ENCODE data around the gene IL10RA.
"Not testable (repeated sequence)": the region's sequence is repeated elsewhere in the genome, so short reads cannot be mapped to it uniquely, and the experiment has no call there.

The IL10RA gene

DNA sequence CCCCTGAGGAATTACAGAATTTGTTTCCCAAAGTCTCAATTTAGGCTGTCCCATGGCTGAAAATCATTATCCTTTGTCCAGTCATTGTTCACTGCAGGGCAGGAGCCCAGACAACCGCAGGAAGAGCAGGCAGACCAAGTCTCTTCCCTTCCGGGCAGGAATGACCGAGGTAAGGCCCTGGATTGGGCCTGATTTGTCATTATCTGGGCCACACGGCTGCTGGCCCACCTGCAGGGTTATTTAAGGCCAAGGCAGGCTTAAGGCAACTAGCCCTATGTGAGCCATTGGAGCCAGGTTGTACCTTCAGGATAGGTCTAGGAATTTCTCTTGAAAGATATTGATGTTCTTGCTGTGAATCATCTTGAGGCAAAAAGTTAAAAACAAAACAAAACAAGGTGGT, 9.7 kb upstream of the IL10RA start:
- Histone ChIP-seq H4K20me1 (ENCODE audit: insufficient read depth, low read length) (no peaks in the 10 kb centered on the region), H3K4me1 (ENCODE audit: insufficient read depth, low read length, severe bottlenecking) (no peaks in the 10 kb centered on the region), H3K4me3 (ENCODE audit: low read depth, low read length, poor library complexity, severe bottlenecking) (no peak overlapping the region), H3K9me3 (ENCODE audit: low read length) (no peaks in the 10 kb centered on the region), H3K4me2 (ENCODE audit: low read length) (no peak overlapping the region), H3F3A (ENCODE audit: insufficient read depth, low read length) (no peaks in the 10 kb centered on the region), H3K27ac (ENCODE audit: low read depth, low read length, poor library complexity, severe bottlenecking) (no peak overlapping the region), H3K36me3 (ENCODE audit: insufficient read depth, low read length) (no peaks in the 10 kb centered on the region), H3K79me2 (ENCODE audit: insufficient read depth, low read length) (no peaks in the 10 kb centered on the region), H3K27me3 (ENCODE audit: insufficient read depth, low read length) (no peaks in the 10 kb centered on the region), H3K9ac (ENCODE audit: low read length) (no peak overlapping the region), H3K9me2 (ENCODE audit: low read depth, low read length) (no peaks in the 10 kb centered on the region), H2AFZ (ENCODE audit: low read length) (no peak overlapping the region)
- no peak for TF ChIP-seq EZH2 (IDR thresholded peaks at IDR 0.05; ENCODE audit: borderline replicate concordance, low read length)
- TF ChIP-seq, protein P1, sequence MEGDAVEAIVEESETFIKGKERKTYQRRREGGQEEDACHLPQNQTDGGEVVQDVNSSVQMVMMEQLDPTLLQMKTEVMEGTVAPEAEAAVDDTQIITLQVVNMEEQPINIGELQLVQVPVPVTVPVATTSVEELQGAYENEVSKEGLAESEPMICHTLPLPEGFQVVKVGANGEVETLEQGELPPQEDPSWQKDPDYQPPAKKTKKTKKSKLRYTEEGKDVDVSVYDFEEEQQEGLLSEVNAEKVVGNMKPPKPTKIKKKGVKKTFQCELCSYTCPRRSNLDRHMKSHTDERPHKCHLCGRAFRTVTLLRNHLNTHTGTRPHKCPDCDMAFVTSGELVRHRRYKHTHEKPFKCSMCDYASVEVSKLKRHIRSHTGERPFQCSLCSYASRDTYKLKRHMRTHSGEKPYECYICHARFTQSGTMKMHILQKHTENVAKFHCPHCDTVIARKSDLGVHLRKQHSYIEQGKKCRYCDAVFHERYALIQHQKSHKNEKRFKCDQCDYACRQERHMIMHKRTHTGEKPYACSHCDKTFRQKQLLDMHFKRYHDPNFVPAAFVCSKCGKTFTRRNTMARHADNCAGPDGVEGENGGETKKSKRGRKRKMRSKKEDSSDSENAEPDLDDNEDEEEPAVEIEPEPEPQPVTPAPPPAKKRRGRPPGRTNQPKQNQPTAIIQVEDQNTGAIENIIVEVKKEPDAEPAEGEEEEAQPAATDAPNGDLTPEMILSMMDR (IDR thresholded peaks at IDR 0.05; ENCODE audit: low read length), result no peak

DNA sequence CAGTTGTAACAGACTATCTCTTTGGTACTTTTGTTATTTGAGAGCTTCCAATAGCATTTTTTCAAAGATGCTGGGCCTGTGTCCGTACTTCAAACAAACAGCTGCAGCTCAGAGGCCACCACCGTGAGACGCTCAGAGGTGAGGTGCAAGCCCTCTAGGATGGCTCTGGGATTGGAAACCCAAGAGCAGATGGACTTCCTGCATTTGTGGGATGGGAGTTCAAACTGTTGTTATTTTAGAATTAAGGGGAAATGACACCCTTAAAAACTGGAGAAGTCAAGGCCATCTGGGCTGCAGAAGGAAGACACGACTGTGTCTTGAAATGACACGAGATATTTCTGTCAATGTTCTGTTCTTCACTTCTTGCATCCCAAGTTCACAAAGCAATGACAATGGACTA, 9.2 kb upstream of the IL10RA start:
- Histone ChIP-seq H3K27ac (ENCODE audit: low read depth, low read length, poor library complexity, severe bottlenecking) (no peak overlapping the region), H3K4me3 (ENCODE audit: low read depth, low read length, poor library complexity, severe bottlenecking) (no peak overlapping the region), H4K20me1 (ENCODE audit: insufficient read depth, low read length) (no peaks in the 10 kb centered on the region), H3K9ac (ENCODE audit: low read length) (no peak overlapping the region), H3K4me1 (ENCODE audit: insufficient read depth, low read length, severe bottlenecking) (no peaks in the 10 kb centered on the region), H3F3A (ENCODE audit: insufficient read depth, low read length) (no peaks in the 10 kb centered on the region), H3K36me3 (ENCODE audit: insufficient read depth, low read length) (no peaks in the 10 kb centered on the region), H3K9me2 (ENCODE audit: low read depth, low read length) (no peaks in the 10 kb centered on the region), H2AFZ (ENCODE audit: low read length) (no peak overlapping the region), H3K9me3 (ENCODE audit: low read length) (no peaks in the 10 kb centered on the region), H3K4me2 (ENCODE audit: low read length) (no peak overlapping the region), H3K79me2 (ENCODE audit: insufficient read depth, low read length) (no peaks in the 10 kb centered on the region), H3K27me3 (ENCODE audit: insufficient read depth, low read length) (no peaks in the 10 kb centered on the region)
- TF ChIP-seq EZH2 (IDR thresholded peaks at IDR 0.05; ENCODE audit: borderline replicate concordance, low read length), result no peak
- TF ChIP-seq, protein P1 (IDR thresholded peaks at IDR 0.05; ENCODE audit: low read length), result no peak

DNA sequence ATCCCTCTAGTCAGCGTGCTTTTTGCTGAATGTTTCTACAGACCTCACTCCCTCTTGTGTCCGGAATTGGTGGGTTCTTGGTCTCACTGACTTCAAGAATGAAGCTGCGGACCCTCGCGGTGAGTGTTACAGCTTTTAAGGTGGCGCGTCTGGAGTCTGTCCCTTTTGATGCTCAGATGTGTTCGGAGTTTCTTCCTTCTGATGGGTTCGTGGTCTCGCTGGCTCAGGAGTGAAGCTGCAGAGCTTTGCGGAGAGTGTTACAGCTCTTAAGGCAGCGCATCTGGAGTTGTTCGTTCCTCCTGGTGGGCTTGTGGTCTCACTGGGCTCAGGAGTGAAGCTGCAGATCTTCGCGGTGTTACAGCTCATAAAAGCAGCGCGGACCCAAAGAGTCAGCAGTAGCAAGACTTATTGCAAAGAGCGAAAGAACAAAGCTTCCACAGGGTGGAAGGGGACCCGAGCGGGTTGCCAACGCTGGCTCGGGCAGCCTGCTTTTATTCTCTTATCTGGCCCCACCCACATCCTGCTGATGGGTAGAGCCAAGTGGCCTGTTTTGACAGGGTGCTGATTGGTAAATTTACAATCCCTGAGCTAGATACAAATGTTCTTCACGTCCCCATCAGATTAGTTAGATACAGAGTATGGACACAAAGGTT, 8.5 kb upstream of the IL10RA start:
- H2AFZ ChIP-seq (ENCODE audit: low read length); H3K27me3 ChIP-seq (ENCODE audit: insufficient read depth, low read length); H3K36me3 ChIP-seq (ENCODE audit: insufficient read depth, low read length); H3K9ac ChIP-seq (ENCODE audit: low read length); H3K27ac ChIP-seq (ENCODE audit: low read depth, low read length, poor library complexity, severe bottlenecking); H3K4me1 ChIP-seq (ENCODE audit: insufficient read depth, low read length, severe bottlenecking); H3K4me3 ChIP-seq (ENCODE audit: low read depth, low read length, poor library complexity, severe bottlenecking); H3K9me3 ChIP-seq (ENCODE audit: low read length); H3F3A ChIP-seq (ENCODE audit: insufficient read depth, low read length); H3K4me2 ChIP-seq (ENCODE audit: low read length); H4K20me1 ChIP-seq (ENCODE audit: insufficient read depth, low read length); H3K79me2 ChIP-seq (ENCODE audit: insufficient read depth, low read length); H3K9me2 ChIP-seq (ENCODE audit: low read depth, low read length): not testable (repeated sequence)

DNA sequence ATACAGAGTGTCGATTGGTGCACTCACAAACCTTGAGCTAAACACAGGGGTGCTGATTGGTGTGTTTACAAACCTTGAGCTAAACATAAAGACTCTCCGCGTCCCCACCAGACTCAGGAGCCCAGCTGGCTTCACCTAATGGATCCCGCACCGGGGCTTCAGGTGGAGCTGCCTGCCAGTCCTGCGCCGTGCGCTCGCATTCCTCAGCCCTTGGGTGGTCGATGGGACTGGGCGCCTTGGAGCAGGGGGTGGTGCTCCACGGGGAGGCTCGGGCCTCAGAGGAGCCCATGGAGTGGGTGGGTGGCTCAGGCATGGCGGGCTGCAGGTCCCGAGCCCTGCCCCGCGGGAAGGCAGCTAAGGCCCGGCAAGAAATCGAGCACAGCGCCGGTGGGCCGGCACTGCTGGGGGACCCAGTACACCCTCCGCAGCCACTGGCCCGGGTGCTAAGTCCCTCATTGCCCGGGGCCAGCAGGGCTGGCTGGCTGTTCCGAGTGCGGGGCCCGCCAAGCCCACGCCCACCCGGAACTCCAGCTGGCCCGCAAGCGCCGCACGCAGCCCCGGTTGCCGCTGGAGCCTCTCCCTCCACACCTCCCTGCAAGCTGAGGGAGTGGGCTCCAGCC, 7.8 kb upstream of the IL10RA start:
- not testable (repeated sequence) for H3F3A ChIP-seq (ENCODE audit: insufficient read depth, low read length); H3K9me2 ChIP-seq (ENCODE audit: low read depth, low read length); H3K79me2 ChIP-seq (ENCODE audit: insufficient read depth, low read length); H3K27ac ChIP-seq (ENCODE audit: low read depth, low read length, poor library complexity, severe bottlenecking); H3K9ac ChIP-seq (ENCODE audit: low read length); H3K4me1 ChIP-seq (ENCODE audit: insufficient read depth, low read length, severe bottlenecking); H3K36me3 ChIP-seq (ENCODE audit: insufficient read depth, low read length); H3K4me2 ChIP-seq (ENCODE audit: low read length); H3K9me3 ChIP-seq (ENCODE audit: low read length); H3K4me3 ChIP-seq (ENCODE audit: low read depth, low read length, poor library complexity, severe bottlenecking); H2AFZ ChIP-seq (ENCODE audit: low read length); H4K20me1 ChIP-seq (ENCODE audit: insufficient read depth, low read length); H3K27me3 ChIP-seq (ENCODE audit: insufficient read depth, low read length)
